Rectal smooth muscle tissue (tissue), 1 donor: ENCODE data around the gene ANKRD39.

Experiments
- H3K27ac ChIP-seq: one replicate; pipeline ENCODE4 v1.7.0; 2013; ENCODE audit warnings: low read depth, low read length, inconsistent platforms
- H3K27me3 ChIP-seq: one replicate; pipeline ENCODE4 v1.7.0; 2013; ENCODE audit warnings: low read length; ENCODE audit not compliant: control insufficient read depth, insufficient read depth
- H3K36me3 ChIP-seq: one replicate; pipeline ENCODE4 v1.7.0; 2013; ENCODE audit warnings: low read length; ENCODE audit not compliant: control insufficient read depth, insufficient read depth
- H3K4me1 ChIP-seq: one replicate; pipeline ENCODE4 v1.7.0; 2013; ENCODE audit warnings: low read length; ENCODE audit not compliant: control insufficient read depth, insufficient read depth
- H3K4me3 ChIP-seq: one replicate; pipeline ENCODE4 v1.7.0; 2013; ENCODE audit warnings: low read length
- H3K9ac ChIP-seq: one replicate; pipeline ENCODE4 v1.7.0; 2013; ENCODE audit warnings: low read length

The ANKRD39 gene

DNA sequence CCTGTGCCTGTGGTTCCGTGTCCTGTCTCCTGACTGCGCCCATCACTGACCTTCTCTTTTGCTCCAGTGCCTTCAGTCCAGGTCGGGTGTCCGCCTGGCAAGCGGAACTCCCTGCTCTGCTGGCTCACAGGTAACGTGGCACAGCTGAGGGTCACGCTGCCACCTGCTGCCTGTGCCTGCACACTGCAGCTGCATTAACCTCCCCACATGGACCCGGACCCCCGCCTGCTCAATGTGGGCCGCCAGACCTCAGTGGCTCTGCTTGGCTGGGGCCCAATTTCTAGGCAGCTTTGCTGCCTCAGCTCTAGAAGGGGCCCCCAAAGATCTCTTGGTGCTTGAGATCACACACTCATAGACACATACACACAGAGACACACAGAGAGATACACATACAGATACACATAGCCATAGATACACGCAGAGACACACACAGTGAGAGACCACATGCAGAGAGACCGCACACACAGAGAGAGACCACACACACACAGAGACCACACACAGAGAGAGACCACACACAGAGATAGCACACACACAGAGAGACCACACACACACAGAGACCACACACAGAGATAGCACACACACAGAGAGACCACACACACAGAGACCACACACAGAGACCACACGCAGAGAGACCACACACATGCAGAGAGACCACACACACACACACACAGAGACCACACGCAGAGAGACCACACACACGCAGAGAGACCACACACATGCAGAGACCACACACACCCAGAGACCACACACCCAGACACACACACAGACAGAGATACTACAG is 56.6 kb downstream of the ANKRD39 start:
- Histone ChIP-seq H3K27me3 (no peaks in the 10 kb centered on the region), H3K9ac (no peak overlapping the region), H3K36me3 (peaks cover 12% of the 10 kb centered on the region), H3K4me1 (no peaks in the 10 kb centered on the region), H3K4me3 (no peak overlapping the region), H3K27ac (no peak overlapping the region)

DNA sequence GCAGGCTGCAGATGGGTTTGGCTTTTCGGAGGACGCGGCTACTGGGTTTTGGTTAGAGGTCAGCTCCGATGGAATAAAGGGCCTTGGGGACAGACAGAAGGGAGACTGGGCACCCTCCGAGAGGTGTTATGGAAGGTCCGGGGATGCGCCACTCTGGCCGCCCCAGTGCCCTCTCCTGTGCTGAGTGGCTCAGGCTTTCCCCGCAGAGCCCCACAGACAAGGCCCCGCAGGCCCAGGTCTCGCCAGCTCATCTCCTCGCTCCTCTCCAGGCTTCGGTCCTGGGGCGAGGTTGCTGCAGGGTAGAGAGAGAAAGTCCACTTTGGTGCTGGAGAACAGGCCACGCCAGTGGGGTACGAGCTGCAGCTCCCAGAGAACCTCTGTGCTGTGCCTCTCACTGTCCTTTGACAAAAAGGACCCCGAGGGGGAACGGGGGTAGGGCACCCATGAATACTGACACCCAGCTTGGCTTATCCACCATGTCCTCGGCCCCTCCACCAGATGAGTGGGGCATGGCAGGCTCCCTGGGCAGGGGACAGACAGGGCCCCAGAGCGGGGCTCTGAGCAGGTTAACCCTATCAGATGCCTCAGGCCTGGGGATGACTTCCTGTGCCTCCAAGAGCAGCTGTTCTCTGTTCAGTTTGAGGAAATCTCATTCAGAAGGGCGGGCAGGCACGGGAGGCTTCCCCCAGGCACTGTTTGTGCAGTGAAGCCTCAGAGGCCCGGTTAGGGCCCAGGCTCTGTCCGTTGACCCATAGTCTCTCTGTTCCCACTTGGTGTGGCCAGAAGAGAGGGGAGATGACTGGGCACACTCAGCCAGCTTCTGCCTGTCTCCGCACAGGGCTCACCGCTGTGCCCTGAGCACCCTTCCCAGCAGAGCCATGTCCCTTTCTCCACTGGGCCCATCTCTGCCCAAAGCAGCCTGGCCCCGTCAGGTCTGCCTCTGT is 57.5 kb downstream of the ANKRD39 start:
- Histone ChIP-seq H3K36me3 (peaks cover 12% of the 10 kb centered on the region), H3K9ac (no peak overlapping the region), H3K27me3 (no peaks in the 10 kb centered on the region), H3K27ac (no peak overlapping the region), H3K4me3 (no peak overlapping the region), H3K4me1 (no peaks in the 10 kb centered on the region)

DNA sequence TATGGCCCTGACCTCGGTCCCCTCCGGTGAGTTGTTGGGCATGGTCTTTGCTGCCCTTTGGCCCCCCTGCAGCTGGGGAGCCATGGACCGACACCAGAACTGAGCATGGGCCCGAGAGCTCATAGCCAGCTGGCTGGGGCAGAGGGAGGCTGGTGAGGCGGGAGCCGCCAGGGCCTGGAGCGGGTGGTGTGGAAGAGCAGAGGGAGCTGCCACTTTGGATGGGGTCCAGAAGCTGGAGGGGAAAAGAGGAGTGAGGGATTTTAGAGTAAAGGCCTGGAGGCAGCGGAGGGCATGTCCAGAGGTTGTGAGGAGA is 58.2 kb downstream of the ANKRD39 start:
- Histone ChIP-seq H3K27me3 (no peaks in the 10 kb centered on the region), H3K4me1 (no peaks in the 10 kb centered on the region), H3K36me3 (peaks cover 12% of the 10 kb centered on the region), H3K27ac (no peak overlapping the region), H3K9ac (no peak overlapping the region), H3K4me3 (no peak overlapping the region)

DNA sequence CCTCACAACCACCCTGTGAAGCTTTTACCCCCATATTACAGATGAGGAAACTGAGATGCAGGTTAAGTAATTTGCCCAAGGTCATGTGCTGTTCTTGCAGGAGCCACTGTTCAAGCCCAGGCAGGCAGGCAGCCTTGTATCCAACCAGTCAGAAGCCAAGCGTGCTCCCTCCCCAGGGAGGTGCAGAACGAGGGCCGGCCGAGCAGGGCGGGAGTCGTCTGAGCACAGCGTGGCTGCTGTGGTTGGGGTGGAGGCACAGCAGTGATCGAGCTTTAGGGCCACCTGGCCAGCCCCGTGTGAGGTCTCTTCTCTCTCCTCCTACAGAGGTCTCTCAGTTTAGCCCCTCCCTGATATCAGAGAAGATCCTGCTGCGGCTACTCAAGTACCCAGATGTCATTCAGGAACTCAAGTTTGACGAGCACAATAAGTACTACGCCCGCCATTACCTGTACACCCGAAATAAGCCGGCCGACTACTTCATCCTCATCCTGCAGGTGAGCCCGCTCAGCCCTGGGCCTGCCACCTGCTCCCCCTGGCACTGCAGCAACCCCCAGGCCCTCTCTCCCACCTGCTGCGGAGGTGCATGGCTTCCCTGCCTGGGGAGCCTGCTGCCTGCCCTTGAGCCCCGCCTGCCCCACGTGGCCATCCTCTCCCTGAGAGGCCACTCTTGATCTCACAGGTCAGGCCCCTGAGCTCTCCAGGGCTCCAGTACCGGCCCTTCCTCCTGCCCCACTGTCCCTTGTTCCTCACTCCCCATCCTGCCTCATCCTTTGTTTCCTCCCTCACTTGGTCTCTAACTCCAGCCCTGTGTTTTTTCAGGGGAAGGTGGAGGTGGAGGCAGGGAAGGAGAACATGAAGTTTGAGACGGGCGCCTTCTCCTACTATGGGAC is 58.8 kb downstream of the ANKRD39 start:
- H3K4me3 ChIP-seq: no peak overlapping the region
- peaks cover 12% of the 10 kb centered on the region for H3K36me3 ChIP-seq
- H3K27me3 ChIP-seq: no peaks in the 10 kb centered on the region
- no peak overlapping the region for H3K9ac ChIP-seq
- no peak overlapping the region for H3K27ac ChIP-seq
- H3K4me1 ChIP-seq: no peaks in the 10 kb centered on the region
